Femur (tissue), 1 donor: Measurements from ENCODE around the gene PSMD1.

Experiments used
- DNase-seq: peaks from one replicate; pipeline ENCODE4 v3.0.0-alpha.2; 2017

PSMD1 gene

GRCh38 chr2:231036131-231036530 is 20.5 kb upstream of the PSMD1 start:
- DNase-seq = no peak

DNA sequence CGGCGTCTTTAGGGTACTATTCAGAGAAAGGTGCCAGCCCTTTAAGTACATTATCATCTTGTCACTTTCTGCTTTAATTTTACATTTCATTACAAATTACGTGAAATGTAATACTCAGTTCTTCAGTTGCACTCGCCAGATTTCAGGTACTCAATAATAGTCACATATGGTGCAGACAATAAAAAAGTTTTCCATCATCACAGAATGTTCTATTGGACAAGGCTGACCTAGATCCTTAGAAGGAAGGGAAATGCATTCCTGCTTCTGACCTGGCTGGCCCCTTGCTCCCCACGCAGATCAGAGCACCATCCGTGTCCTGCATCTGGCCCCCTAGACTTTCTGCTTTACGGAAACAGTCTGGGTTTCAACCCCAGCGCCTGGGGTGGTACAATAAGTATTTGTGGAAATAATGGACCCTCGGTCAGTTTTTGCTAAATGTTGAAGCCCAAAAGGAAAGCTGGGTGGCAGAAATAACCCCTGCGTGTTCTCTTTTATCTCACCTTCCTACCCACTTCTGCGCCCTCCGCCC is 20.0 kb upstream of the PSMD1 start:
- no peak for DNase-seq

- DNase-seq = no peak
These were observed 19.4 kb upstream of the PSMD1 start, which contains the start of gene C2orf72 for GRCh38 chr2:231037202-231037730. C2orf72 (plus strand) TSS chr2:231037523; CDS start chr2:231037566, 43 bp downstream.

DNA sequence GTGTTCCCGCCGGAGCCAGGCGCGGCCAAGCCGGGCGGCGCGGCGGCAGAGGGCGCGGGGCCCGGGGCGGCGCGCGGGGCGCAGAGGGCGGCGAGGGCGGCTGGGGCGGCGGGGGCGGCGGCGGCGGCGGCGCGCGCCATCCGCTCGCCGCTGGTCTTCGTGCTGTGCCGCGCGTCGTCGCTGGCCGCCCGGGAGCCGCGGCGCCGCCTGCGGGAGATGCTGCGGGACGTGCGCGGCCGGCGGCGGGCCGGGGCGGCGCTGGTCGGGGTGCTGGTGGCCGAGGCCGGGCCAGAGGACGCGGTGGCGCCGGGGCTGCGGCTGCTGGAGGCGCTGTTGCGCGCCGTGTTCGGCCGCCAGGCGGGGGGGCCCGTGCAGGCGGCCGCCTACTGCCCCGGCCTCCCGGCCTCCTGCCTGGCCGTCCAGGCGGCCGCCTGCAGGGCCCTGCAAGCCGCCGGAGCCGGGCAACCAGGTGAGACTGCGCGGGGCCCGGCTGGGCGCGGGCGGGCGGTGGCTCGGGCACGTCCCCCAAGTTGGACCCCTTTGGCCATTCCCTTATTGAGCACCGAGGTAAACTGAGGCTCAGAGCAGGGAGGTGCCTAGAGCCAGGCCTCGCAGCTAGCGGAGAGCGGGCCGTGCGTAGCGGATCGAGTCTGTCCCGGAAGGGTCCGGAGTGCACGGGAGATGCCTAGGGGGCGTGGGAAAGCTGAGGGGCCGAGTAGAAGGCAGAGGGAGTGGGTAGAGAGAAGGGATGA is 18.8 kb upstream of the PSMD1 start:
- DNase-seq = no peak

- DNase-seq = no peak
These were observed 18.0 kb upstream of the PSMD1 start for GRCh38 chr2:231038483-231039293.

- DNase-seq = no peak
These were observed 17.4 kb upstream of the PSMD1 start for GRCh38 chr2:231039294-231039664.

- DNase-seq = no peak
These were observed 16.8 kb upstream of the PSMD1 start for GRCh38 chr2:231039821-231040364.

GRCh38 chr2:231041061-231041689 is 15.5 kb upstream of the PSMD1 start:
- no peak for DNase-seq

DNA sequence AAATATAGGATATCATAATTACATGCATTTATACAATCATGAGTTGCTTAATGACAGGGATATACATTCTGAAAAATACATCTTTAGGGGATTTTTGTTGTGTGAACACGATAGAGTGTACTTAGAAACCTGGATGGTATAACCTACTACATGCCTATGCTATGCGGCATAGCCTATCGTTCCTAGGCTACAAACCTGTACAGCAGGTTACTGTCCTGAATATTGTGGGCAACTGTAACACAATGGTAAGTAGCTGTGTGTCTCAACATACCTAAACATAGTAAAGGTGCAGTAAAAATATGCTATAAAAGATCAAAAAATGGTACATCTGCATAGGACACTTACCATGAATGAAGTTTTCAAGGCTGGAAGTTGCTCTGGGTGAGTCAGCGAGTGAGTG is 12.9 kb upstream of the PSMD1 start:
- DNase-seq = no peak

DNA sequence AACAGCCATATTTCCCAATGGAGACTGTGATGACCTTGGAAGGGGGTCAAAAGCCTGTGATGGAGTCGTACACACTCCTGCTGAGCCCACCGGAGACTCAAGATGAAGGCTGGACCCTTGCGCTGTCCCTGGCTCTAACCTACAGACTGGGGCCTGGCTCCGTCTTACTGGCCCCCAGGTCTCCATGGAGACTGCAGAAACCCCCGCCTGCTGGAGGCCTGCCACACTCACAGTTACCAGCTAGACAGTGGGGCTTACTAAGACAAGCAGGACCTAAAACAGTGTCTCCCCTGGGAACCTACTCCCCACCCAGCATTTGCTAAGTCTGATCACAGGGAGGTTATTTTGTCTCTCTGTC is 9.8 kb upstream of the PSMD1 start:
- no peak for DNase-seq

DNA sequence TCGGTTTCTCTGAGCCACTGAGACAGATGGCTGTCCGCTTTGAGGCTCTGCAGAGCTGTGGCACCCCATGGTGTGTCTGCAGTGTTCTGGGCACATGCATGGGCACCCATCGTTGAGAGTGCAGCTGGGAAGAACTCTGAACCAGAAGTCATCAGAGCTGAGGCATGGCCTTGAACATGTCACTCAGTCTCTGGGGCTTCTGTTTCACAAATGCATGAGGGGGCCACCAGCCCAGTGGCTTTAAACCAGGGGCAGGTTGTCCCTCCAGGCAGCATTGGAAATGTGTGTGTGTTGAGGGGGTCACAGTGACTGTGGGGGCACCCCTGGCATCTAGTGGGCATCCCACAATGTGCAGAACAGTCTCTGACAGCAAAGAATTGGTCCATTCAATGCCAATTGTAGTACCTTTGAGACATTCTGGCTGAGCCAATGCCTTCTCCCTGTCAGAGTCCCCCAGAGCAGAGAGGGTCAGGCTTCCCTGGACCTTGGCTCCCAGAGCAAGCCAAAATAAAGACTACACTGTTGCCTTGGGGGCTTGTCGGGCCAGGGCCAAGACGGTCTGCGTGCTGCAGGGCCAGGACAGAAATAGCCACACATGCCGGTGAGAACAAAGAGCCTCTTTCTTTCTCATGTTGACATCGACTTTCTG is 9.3 kb upstream of the PSMD1 start:
- peak; percentile 51 for DNase-seq

DNA sequence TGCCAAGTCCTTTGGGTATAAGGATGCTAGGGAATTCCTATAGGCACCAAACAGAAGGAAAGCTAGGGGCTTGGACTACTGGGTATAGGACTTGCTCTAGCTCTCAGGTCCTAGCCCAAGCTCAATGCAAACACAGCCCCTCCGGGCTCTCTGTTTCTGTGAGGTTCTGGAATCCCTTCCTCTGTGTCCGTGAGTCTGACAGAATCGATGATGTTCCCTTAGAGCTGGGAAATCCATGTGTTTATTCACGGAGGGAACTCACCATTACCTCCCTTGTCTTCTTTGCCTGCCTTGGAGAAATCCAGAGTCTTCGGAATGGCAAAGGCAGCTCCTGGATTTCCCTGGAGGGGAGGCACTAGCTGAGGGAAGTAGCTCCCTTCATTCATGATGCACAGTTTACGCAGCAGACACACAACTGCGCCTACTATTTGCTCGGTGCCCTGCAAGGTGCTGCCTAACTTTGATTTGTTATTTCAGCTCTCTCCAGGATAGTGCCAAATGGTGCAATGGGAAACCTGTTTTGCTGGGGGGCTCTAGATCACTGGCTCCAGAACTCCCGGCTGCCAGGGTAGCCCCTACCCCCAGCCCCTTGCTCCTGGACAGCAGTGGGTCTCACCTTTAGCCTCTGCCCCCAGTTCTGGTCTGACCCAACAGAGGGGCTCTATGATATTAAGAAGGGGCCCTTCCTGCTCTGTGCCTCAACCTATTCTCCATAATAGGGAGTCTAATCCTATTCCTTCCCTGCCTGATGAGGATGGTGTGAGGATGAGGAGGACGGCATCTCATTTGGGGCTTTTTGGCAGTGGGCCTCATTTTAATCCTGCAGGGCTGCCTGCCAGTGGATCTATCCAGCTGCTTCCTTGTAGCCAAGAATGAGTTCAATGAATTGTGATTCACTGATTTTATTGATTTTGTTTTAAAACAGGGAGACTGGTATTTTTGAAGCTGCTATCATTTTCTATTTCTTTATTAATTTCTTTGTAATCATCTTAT is 8.4 kb upstream of the PSMD1 start:
- no peak for DNase-seq

DNA sequence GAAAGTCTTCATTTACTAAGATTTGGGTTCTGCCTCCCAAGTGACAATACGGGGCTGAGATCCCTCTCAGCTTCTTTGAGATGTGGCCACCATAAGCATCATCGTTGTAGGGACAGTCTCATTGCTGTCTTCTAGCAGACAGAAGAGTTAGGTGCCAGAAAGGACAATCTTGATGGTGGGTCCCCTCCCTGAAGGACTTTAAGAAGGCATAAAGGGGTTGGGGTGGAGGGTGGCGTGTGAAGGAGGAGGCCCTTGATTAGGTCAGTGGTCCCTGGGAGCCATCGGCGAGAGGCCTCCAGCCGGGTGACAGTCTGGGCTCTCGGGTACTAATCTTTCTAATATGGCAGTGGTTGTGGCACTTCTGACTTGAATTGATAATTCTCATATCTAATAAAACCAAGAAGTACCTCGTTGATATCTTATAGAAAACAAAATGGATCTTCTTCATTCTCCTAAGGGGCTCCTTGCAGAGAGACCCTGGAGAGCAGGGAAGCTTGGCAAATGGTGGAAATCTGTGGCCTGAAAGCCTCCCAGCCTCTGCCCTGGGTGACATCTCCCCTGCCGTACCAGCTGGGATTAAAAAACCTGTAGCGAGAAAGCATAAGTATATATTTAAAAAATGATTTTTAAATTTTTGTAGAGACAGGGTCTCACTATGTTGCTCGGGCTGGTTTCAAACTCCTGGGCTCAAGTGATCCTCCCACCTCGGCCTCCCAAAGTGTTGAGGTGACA is 7.2 kb upstream of the PSMD1 start:
- no peak for DNase-seq

DNA sequence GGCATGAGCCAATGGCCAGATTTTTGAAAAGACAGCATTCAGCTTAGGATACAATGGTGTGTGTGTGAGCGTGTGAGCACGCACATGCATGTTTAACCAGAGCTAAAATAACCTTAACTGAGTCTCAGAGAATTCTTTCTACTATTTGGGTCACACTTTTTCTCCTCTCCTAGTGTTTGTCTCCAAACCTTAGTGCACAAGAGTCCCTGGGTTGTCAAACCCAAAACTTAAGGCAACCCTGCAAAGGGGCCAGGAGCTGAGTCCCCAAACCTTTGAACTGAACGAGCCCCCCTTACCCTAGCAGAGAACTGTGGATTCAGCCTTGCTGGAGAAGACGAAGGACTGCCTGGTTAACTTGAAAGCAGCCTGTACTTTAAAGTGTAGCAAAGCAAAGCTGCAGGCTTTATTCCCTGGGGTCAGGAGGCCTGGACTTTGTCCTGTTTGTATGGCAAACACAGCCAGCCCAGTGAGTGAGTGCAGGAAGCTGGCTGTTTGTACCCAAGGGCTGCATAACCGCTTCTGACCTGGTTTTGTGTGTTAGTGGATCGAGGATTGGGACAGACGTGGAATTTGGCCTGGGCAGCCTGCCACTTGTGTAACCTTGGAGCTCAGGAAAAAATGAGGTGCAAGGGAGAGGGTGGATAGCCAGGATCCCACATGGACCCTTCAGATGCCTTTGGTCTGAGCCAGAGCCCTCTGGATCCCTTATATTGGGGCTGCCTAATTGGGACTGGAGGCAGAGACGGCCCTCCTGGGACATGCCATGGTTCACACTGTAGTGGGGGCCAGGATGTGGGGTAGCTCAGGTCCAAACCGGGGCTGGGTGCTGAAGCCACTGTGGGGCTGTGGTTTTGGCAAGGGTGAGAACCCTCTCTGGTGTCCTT is 6.4 kb upstream of the PSMD1 start:
- DNase-seq = no peak

DNA sequence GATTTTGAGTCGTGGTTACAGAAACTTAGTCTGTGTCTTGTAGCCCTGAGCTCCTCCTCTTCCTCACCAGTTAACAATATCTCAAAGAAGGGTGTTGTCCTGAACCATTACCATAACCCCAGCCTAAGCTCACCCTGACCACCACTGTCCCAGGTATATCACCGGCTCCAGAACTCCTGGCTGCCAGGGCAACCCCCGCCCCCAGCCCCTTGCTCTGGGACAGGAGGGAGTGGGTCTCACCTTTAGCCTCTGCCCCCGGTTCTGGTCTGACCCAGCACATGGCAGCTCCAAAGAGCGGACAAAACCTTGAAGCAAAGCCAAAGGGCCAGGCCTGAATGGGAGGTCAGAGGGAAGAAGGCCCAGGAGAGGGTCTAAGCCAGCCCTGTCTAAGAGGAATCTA is 5.6 kb upstream of the PSMD1 start:
- no peak for DNase-seq

DNA sequence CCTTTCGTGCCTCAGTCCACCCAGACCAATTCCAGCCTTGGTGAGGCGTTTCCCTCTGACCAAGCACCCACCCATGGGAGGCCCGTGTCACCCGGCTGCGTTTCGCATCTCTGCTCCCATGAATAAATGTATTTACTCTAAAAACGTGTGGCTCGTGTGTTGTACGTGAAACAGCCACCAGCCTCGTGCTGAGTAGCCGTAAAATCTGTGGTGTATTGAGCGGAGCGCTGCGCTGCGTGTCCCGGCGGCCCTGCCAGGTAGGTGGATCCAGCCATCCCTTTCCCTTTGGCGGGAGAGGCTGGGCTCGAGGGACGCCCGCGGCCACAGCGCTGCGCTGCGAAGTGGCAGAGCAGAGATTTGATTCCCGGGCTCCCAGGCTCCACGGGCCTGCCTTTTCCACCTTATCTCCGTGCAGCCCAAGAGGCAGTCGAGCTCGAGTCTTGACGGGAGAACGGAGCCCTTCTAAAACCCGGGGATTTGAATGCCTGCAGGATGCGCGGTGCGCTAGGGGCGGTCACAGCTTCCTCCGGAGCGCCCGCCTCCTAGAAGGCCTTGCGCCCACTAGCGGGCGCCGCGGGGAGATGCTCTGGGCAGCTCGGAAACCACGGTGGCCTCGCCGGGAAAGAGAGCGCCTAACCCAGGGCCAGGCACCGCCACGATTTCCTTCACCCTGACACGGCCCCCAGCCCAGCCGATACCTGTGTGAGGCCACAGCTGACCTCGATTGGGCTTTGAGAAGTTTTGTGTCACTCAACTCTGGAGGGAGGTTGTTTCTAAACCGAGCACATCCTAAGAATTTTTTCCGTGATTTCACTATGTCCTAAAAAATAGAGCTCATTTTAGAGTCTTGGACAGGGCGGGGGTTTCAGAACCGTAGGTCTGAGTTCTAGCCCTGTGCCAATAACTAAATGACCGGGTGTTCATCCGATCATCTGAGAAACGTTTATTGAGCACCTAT is 3.9 kb upstream of the PSMD1 start:
- DNase-seq = peak; percentile 87

DNA sequence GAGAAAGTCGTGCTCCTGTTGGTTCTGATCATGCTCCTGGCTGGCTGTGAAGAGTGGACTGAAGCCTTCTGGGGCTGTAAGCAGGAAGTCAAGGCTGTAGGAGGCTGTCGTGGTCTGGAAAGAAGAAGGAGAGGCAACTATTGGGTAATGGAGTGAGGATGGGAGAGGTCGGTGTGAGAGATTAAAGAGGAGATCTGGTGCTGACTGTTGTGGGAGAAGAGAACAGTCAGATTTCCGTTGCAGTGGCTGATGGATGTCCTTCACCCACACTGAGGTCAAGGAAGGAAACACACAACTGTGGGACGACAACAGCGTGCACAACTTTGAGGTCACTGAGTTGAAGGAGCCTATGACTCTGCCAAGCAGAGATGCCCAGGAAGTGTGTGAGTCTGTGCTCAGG is 2.8 kb upstream of the PSMD1 start:
- no peak for DNase-seq

GRCh38 chr2:231057590-231057989 is 923 bp downstream of the PSMD1 start:
- no peak for DNase-seq
